ENCODE measurements around the gene KLHL25. TPM values are rescaled to one million over a fixed set of nuclear protein-coding genes. Genes with fewer than 3 reads are reported as not detected.

KLHL25 gene
- polyA plus RNA-seq, 2 of the 4 experiments (the other 2 are of a cell fraction): 3.2 to 6.1 TPM

- ChIA-PET CTCF (interaction anchor here (0.7 to 2.8 kb wide), 7 partner anchors 9 to 75 kb away, joined by 3 to 12 read pairs (median 3); no protein-coding TSS in a partner anchor), POLR2A (no interaction called here)
- TF ChIP-seq BCL3 (IDR thresholded peaks at IDR 0.05) (no peak), JUN (IDR thresholded peaks at IDR 0.05) (no peak), KDM5A (IDR thresholded peaks at IDR 0.05) (no peak), HOXB13 (CRISPR knock-in tag; IDR thresholded peaks at IDR 0.05; ENCODE audit: low read depth) (no peak), HES2 (IDR thresholded peaks at IDR 0.05) (no peak), HEYL (CRISPR knock-in tag; IDR thresholded peaks at IDR 0.05) (no peak), RNF2 (IDR thresholded peaks at IDR 0.05; ENCODE audit: borderline replicate concordance, low read depth) (no peak), NPAS2 (CRISPR knock-in tag; IDR thresholded peaks at IDR 0.05; ENCODE audit: borderline replicate concordance) (no peak), CBX2 (IDR thresholded peaks at IDR 0.05; ENCODE audit: borderline replicate concordance, low read depth) (no peak), ZSCAN20 (CRISPR knock-in tag; IDR thresholded peaks at IDR 0.05) (no peak), MYC (IDR thresholded peaks at IDR 0.05; ENCODE audit: borderline replicate concordance, low read length) (no peak), POLR2AphosphoS2 (conservative IDR thresholded peaks at IDR 0.05; ENCODE audit: low read length) (no peak), EHF (CRISPR knock-in tag; IDR thresholded peaks at IDR 0.05) (no peak), ZFP36 (IDR thresholded peaks at IDR 0.05; ENCODE audit: borderline replicate concordance, partially characterized antibody) (no peak), NFE2L2 (conservative IDR thresholded peaks at IDR 0.05; ENCODE audit: low read length) (no peak), REST (IDR thresholded peaks at IDR 0.05) (no peak), TP53 (CRISPR knock-in tag; IDR thresholded peaks at IDR 0.05) (no peak)
- TF ChIP-seq, protein P1, sequence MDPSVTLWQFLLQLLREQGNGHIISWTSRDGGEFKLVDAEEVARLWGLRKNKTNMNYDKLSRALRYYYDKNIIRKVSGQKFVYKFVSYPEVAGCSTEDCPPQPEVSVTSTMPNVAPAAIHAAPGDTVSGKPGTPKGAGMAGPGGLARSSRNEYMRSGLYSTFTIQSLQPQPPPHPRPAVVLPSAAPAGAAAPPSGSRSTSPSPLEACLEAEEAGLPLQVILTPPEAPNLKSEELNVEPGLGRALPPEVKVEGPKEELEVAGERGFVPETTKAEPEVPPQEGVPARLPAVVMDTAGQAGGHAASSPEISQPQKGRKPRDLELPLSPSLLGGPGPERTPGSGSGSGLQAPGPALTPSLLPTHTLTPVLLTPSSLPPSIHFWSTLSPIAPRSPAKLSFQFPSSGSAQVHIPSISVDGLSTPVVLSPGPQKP (IDR thresholded peaks at IDR 0.05; ENCODE audit: low read depth, low read length): no peak
- ATAC-seq: no peak
- H3K27ac ChIP-seq: no peak overlapping the region
- H3K9me3 ChIP-seq: no peaks in the 10 kb centered on the region
- 91% methylated on average over 1 of the region's 1 CpG for WGBS (ENCODE audit: missing lambda C conversion rate)
- no peak for FAIRE-seq
- DNase-seq (ENCODE audit: low read depth in 1 of 2, low spot score in 1 of 2): no peak
- no peak overlapping the region for H3K4me2 ChIP-seq
- no peak overlapping the region for H3K4me3 ChIP-seq
- H3K4me1 ChIP-seq: no peaks in the 10 kb centered on the region
These were observed 15.5 kb downstream of the KLHL25 start for GRCh38 chr15:85779249-85779648.

DNA sequence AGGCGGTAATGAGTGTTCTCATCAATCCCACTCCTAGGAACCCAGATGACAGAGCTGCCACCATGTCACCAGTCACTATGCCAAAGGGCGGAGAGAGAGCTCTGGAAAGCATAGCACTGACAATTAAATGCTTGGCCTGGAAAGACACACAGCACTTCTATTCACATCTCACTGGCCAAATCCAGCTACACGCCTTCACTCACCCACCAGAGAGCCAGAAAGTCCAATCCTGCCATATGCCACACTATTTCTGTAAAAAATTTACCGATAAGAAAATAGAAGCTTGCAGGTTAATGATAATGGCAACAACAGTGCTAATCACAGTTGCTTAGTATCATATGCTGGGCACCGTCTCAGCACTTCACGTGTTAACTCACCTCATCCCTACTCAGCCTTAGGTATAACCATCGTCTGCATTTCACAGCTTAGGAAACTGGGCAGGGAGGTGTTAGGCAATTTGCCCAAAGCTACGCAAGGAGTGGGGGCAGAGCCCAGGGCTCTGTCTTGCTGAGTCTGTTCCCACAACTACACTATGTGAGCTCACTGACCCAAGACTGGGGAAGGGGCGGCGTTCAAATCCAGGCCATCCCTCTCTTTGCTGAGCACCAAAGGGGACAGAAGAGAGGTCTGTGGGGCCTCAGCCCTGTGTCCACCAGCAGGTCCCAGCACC, 16.5 kb downstream of the KLHL25 start:
- ChIA-PET CTCF (interaction anchor here (0.6 to 2.0 kb wide), 14 partner anchors 8 to 76 kb away, joined by 3 to 7 read pairs (median 3); no protein-coding TSS in a partner anchor), POLR2A (interaction anchor here (1.7 kb wide), 1 partner anchor 8 kb away, joined by 4 read pairs; no protein-coding TSS in a partner anchor)
- TF ChIP-seq RCOR1 (IDR thresholded peaks at IDR 0.05; ENCODE audit: low read depth, low read length): no peak
- no peak; a peak in 1 of 6 replicates for ATAC-seq
- no peak overlapping the region for H3K4me3 ChIP-seq
- no peak for FAIRE-seq
- no peak overlapping the region for H3K4me2 ChIP-seq
- 86% methylated on average over 10 of the region's 10 CpGs for WGBS (ENCODE audit: missing lambda C conversion rate)
- H3K4me1 ChIP-seq: no peaks in the 10 kb centered on the region
- no peak overlapping the region for H3K27ac ChIP-seq
- no peaks in the 10 kb centered on the region for H3K9me3 ChIP-seq
- DNase-seq (ENCODE audit: low read depth in 1 of 2, low spot score in 1 of 2): no peak

Measured in A549 (cell line).